SKM-1 treated with dmso at 0.1 percent for 144 hours (cell line): Measurements from ENCODE around the gene SYDE1.

Experiments used
- DNase-seq: peaks from one replicate; lab custom pipeline; 2025; ENCODE audit not compliant: unreplicated experiment; lab: John Stamatoyannopoulos, UW

Gene SYDE1

GRCh38 chr19:15124572-15125231, 17.5 kb downstream of the SYDE1 start:
- DNase-seq: no peak

- DNase-seq: peak; percentile 95
These were observed 18.2 kb downstream of the SYDE1 start for GRCh38 chr19:15125232-15126067.

- DNase-seq: no peak
These were observed 19.1 kb downstream of the SYDE1 start for GRCh38 chr19:15126131-15126910.

GRCh38 chr19:15128162-15128770, 21.1 kb downstream of the SYDE1 start:
- no peak for DNase-seq

- DNase-seq: no peak
These were observed 22.8 kb downstream of the SYDE1 start for GRCh38 chr19:15129856-15130585.

GRCh38 chr19:15136234-15136954, 29.2 kb downstream of the SYDE1 start:
- no peak for DNase-seq

- no peak for DNase-seq
These were observed 30.6 kb downstream of the SYDE1 start for GRCh38 chr19:15137777-15138176.

GRCh38 chr19:15138427-15138826, 31.2 kb downstream of the SYDE1 start:
- DNase-seq: no peak

- no peak for DNase-seq
These were observed 33.9 kb downstream of the SYDE1 start for GRCh38 chr19:15141143-15141542.

GRCh38 chr19:15142313-15142712, 35.1 kb downstream of the SYDE1 start:
- DNase-seq: no peak

GRCh38 chr19:15144046-15144646, 36.9 kb downstream of the SYDE1 start:
- no peak for DNase-seq

GRCh38 chr19:15147090-15147489, 39.9 kb downstream of the SYDE1 start:
- no peak for DNase-seq

- DNase-seq: peak; percentile 91
These were observed 42.5 kb downstream of the SYDE1 start for GRCh38 chr19:15149737-15150136.

GRCh38 chr19:15154002-15154612, 46.9 kb downstream of the SYDE1 start:
- peak; percentile 59 for DNase-seq

- no peak for DNase-seq
These were observed 48.1 kb downstream of the SYDE1 start for GRCh38 chr19:15155296-15155695.

GRCh38 chr19:15156391-15156790, 49.2 kb downstream of the SYDE1 start:
- DNase-seq: no peak

- no peak for DNase-seq
These were observed 52.0 kb downstream of the SYDE1 start for GRCh38 chr19:15159251-15159650.

GRCh38 chr19:15161028-15161984, 54.1 kb downstream of the SYDE1 start:
- DNase-seq: peak; percentile 25
